Occipital lobe (tissue), 2 donors: Measurements from ENCODE around the gene ZNF320. TPM values are rescaled to one million over a fixed set of nuclear protein-coding genes. Genes with fewer than 3 reads are reported as not detected.
"Not testable (repeated sequence)": the region's sequence is repeated elsewhere in the genome, so short reads cannot be mapped to it uniquely, and the experiment has no call there.

Experiments used
- DNase-seq: peaks from one replicate; lab custom pipeline; 2025; lab: John Stamatoyannopoulos, UW
- total RNA-seq: library from RNA; depleted of rRNA; stranded (reverse); fragments of >200 nt; gene quantifications from one replicate; pipeline ENCODE4 v1.2.3, GENCODE V29; 2014

Gene ZNF320
- total RNA-seq, result 22.6 TPM

DNA sequence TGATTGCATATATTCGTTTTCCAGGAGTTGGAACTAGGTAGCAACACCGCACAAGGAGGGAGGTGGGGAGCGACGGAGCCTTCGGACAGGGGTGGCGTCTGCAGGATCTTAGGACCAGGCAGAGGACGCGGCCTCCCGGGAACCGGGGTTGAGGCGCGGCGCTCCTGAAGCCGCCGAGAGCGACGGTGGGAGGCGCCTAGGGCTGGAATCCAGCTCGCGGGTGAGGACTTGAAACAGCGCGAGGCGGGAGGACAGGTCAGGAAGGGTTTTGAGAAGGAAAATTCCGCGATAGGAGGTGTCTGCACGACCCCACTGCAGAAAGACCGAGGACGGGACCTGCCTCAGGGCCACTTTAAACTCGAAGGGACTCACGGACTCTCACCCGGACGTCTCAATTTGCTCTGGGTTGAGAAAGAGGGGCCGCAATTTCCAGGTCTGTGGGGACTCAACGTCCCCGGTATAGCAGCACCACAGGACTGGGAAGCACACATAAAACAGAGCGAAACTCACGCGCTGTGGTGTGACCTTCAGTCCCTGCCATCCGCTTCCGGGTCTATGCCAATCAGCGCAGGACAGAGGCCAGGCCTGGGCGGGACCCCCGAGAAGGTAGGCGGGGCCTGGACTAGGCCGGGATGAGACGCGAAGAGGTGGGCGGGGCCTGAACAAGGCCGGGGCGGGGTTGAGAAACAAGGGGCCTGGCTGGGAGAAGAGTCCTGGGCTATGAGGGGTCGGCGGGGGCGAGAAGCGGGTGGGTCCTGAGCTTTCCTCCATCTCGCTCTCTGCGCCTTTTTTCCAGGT lies at the start of gene ZNF320:
TSS of gene ZNF320 (minus strand) at position 498 of the 798 bp plus-strand sequence. CDS start 7,380 bp downstream, outside the sequence.
- peak; percentile 95 for DNase-seq

DNA sequence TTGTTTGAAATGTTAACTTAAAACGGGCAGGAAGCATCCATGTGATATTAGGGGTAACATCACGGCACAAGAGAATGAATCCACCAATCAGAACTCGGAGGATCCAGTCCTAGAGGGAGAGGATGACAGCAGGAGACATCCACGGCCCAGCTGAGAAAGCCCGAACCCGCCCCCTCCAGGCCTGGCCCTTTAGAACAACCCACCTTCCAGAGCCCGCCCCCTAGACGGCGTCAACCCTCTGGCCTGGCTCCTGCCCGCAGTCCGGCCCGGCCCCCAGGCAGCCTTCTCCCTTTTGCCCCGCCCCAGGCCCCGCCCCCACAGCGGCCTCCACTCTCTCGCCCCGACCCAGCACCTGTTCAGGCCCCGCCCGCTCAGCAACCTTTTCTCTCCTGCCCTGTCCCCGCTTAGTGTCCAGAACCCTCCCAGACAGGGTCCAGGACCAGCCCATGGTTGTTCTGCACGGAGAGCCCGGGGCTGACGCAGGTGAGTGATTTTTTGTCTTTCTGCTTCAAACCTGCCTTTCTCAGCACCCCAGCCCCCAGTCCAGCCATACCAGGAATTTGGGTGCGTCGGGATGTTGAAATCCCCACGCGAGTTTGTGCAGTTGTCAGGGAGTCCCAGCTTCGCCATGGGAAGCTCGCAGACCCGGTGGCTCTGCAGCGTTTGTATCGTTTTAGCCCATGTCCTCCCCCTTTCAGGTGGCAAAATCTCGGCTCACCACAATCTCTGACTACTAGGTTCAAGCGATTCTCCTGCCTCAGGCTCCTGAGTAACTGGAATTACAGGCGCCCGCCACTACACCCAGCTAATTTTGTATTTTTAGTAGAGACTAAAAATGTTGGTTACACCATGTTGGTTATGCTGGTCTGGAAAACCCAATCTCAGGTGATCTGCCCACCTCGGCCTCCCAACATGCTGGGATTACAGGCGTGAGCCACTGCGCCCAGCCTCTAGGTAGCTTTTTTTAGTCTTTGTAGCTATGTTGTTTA lies 49.2 kb upstream of the ZNF320 start:
- no peak for DNase-seq

DNA sequence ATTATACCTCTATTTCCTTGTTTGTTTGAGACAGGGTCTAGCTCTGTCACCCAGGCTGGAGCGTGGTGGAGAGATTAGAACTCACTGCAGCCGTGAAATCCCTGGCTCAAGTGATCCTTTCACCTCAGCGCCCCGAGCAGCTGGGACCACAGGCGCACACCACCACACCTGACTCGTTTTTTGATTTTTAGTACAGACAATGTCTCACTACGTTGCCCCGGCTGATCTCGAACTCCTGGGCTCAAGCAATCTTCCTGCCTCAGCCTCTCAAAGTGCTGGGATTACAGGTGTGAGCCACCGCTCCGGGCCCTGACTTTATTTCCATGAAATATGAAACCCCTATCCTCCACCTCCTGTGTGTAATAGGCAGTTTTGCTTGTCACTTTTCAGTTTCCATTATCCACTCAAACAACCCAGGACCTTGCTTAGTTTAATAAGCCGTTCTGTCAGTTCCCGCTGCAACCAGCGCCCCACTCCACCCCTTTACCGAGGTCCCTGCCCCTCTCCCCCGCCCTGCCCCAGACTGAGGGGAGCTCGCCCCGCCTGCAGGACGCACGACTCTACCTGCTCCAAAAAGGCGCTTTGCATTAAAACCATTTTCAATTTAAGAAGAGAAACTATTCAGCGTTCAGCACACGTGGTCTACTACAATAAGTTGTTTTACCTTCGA lies 48.4 kb upstream of the ZNF320 start:
- no peak for DNase-seq

DNA sequence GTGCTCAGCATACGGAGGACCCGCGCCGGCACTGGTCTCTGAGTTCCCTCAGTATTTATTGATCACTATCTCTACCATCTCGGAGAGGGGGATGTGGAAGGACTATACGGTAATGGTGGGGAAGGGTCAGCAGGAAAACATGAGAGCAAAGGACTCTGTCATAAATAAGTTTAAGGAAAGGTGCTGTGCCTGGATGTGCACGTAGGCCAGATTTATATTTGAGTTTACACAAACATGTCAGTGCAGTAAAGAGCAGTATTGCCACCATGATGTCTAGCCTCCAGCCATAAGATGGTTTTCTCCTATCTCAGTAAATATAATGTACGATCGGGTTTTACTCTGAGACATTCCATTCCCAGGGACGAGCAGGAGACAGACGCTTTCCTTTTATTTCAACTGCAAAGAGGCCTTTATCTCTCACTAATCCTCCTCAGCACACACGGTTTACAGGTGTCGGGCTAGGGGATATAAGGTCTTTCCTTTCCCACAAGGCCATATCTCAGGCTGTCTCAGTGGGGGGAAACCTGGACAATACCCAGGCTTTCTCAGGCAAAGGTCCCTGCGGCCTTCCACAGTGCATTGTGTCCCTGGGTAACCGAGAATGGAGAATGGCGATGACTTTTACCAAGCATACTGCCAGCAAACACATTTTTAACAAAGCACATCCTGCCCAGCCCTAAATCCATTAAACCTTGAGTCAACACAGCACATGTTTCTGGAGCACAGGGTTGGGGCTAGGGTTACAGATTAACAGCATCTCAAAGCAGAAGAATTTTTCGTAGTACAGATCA lies 47.5 kb upstream of the ZNF320 start:
- DNase-seq, result not testable (repeated sequence)

DNA sequence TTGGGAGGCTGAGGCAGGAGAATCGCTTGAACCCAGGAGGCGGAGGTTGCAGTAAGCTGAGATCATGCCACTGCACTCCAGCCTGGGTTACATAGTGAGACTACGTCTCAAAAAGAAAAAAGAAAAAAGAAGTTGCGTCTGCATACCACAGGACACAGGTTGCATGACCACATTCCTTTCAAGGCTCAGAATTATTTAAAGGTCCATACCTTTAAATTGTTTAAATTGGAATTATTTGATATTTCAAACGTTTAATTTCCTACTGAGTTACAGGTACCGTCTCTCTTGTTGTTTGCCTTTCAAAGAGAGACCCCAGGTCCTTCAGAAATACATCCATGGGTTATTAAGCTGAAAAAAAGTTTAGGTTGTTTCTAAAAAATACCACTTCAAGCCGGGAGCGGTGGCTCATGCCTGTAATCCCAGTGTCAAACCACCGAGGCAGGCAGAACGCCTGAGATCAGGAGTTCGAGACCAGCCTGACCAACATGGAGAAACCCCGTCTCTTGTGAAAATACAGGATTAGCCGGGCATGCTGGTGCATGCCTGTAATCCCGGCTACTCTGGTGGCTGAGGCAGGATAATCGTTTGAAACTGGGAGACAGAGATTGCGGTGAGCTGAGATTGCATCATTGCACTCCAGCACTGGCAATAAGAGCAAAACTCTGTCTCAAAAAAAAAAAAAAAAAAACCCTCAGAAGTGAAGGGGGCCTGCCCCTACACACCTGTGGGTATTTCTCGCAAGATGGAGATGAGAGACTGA lies 46.6 kb upstream of the ZNF320 start:
- no peak for DNase-seq

DNA sequence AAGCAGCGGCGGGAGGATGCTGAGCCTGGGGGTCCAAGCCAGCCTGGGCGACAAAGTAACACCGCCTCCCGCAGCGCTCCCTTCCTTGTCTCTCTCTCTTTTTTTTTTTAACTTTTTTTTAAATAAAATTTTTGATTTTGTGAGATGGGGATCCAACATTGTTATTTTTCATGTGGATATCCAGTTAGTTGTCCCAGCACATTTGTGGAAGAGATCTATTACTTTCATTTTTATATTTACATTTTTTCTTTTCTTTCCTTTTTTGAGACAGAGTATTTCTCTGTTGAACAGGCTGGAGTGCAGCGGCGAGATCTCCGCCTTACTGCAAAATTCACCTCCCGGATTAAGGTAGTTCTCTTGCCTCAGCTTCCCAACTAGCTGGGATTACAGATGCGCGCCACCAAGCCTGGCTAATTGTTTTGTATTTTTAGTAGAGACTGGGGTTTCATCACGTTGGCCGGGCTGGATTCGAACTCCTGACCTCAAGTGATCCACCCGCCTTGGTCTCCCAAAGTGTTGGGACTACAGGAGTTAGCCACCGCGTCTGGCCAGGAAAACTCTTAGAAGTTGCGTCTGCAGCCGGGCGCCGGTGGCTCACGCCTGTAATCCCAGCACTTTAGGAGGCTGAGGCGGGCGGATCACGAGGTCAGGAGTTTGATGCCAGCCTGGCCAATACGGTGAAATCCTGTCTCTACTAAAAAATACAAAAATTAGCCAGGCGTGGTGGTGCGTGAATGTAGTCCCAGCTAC lies 45.9 kb upstream of the ZNF320 start:
- DNase-seq, result no peak

DNA sequence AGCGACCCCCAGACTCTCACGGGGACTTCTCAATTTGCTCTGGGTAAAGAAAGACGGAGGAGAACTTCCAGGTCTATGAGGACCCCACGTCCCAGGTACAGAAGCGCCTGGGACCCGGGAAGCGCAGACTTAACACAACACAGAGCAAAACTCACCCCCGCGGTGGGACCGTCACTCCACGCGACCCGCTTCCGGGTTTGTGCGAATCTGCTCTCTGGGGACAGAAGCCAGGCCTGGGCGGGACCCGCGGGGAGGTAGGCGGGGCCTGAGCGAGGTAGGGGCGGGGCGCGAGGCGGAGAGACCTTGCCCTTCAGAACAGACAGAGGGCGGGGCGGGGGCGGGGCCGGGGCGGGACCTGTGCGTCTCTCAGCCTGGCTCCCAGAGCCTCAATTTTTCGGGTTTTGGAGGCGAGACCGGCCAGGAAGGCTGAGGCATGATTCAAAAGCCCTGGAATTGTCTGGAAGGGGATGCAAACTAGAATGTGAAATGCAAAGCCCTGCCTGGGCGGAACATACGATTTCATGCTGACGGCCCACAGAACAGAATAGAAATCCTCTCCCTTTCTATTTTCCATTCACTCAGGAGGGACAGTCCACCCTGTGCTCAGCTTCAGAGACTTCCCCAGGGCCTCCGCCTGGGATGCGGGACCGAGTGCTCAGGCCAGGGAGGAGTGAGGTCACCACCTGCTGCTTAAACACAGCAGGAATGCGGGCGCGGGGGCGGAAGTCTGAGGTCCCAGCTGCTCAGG lies 45.1 kb upstream of the ZNF320 start:
- peak; percentile 73 for DNase-seq

DNA sequence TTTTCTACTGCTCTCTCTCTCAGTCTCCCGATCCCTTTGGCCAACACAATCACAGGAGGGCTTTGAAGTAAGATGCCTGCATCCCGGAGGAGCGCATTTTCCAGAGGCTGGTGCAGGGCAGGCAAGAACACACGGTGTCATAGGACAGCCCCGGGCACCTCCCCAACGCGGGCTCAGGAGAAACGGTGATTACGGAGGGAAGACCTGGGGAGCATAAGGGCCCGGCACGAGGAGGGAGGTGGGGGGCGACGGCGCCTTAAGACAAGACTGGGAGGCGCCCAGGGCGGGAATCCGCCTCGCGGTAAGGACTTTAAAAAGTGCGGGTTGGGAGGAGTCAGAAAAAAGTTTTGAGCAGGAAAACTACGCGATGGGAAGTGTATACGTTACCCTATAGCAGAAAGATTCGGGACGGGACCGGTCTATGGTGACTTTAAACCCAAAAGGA lies 44.5 kb upstream of the ZNF320 start:
- DNase-seq, result no peak

DNA sequence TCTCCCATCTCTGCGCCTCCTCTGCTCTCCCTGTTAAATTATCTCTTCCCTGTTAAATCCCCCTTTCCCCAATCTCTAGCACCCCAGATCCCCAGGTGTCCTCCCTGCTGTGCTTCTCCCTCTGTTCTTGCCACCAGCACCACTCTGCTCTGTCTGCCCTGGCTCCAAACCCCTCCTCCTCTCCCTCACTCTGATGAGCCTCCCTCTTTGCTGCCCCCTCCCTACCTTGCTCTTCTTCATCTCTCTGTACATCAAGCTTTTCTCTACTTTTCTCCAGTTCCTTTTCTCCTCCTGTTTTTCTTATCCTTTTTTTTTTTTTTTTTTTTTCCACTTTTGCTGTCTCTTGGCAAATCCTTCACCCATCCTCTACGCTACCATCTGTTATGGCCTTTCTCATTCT lies 44.1 kb upstream of the ZNF320 start:
- DNase-seq, result not testable (repeated sequence)

DNA sequence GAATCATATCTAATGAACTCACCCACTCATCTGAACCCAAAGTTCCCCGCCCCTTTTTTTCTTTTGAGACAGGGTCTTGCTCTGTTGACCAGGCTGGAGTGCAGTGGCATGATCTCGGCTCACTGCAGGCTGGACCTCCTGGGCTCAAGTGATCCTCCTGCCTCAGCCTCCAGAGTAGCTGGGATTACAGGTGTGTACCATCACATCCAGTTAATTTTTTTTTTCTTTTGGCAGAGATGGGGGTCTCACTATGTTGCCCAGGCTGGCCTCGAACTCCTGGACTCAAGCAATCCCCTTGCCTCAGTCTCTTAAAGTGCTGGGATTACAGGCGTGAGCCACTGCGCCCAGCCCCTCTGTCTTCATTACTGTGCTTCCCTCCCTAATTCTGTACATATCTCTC lies 43.5 kb upstream of the ZNF320 start:
- DNase-seq, result not testable (repeated sequence)

DNA sequence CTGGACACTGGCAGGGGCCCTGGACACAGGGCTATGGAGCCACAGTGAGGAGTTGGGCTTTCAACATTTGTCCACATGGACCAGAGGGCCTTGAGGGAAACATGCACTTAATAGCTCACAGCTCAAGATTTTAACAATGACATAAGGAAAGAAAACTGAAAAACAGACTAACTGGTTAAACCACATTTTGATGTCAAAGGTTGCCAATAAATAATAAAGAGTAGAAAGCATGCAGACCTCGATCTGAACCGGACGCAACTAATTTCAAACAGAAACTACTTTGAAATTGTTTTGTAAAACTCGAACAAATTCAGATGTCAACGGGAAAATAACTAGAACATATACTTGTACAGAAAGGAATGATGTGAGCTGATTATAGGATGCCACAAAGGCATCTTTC lies 41.3 kb upstream of the ZNF320 start:
- DNase-seq, result no peak

DNA sequence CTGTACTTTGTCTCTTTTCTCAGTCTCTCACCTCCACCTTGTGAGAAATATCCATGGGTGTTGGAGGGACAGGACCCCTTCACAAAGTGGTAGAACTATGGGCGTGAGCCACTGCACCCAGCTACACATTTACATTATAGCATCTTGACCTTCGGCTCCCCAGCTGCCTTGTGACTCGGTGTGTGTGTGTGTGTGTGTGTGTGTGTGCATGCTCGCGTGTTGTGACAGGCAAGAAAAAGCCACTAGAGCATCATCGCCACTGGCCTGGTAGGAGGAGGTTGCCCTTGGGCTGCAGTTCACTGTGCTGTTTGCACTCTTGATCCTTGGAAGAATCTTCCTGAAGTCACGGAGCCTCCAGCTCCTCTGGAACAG lies 39.5 kb upstream of the ZNF320 start:
- DNase-seq, result no peak

DNA sequence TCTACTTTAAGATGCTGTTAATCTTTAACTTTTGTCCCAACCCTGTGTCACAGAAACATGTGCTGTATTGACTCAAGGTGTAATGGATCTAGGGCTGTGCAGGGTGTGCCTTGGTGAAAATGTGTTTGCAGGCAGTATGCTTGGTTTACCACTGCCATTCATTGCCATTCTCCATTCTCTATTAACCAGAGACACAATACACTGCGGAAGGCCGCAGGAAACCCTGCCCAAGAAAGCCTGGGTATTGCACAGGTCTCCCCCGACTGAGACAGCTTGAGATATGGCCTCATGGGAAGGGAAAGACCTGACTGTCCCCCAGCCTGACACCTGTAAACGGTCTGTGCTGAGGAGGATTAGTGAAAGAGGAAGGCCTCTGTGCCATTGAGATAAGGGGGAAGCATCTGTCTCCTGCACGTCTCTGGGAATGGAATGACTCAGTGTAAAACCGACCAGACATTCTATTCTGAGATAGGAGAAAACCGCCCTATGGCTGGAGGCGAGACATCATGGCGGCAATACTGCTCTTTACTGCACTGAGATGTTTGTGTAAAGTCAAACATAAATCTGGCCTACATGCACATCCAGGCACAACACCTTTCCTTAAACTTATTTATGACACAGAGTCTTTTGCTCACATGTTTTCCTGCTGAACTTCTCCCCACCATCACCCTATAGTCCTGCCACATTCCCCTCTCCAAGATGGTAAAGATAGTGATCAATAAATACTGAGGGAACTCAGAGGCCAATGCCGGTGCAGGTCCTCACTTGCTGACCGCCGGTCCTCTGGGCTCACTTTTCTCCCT lies 38.9 kb upstream of the ZNF320 start:
- DNase-seq, result no peak

DNA sequence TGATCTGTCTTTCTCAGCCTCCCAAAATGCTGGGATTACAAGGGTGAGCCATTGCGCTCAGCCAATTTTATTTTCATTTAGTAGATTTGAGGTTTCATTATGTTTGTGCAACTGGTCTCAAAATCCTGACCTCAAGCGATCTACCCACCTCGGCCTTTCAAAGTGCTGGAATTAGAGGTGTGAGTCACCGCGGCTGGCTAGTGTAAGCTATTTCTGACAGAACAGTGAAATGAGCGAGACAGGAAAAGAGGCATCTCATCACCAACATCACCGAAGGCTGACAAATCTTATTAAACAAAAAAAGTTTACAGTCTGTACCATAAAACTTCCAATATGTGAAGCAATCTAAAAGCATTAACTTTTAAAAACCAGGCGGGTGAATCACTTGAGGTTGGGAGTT lies 38.0 kb upstream of the ZNF320 start:
- no peak for DNase-seq

DNA sequence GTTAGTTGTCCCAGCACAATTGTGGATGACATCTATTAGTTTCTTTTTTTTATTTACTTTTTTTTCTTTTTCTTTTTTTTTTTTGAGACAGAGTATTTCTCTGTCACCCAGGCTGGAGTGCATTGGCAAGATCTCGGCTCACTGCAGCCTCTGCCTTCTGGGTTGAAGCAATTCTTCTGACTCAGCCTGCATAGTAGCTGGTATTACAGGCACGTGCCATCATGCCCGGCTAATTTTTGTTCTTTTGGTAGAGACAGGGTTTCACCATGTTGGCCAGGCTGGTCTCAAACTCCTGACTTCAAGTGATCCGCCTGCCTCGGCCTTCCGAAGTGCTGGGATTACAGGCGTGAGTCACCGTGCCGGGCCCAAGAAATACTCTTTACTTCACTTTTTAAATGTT lies 27.2 kb upstream of the ZNF320 start:
- DNase-seq, result not testable (repeated sequence)

DNA sequence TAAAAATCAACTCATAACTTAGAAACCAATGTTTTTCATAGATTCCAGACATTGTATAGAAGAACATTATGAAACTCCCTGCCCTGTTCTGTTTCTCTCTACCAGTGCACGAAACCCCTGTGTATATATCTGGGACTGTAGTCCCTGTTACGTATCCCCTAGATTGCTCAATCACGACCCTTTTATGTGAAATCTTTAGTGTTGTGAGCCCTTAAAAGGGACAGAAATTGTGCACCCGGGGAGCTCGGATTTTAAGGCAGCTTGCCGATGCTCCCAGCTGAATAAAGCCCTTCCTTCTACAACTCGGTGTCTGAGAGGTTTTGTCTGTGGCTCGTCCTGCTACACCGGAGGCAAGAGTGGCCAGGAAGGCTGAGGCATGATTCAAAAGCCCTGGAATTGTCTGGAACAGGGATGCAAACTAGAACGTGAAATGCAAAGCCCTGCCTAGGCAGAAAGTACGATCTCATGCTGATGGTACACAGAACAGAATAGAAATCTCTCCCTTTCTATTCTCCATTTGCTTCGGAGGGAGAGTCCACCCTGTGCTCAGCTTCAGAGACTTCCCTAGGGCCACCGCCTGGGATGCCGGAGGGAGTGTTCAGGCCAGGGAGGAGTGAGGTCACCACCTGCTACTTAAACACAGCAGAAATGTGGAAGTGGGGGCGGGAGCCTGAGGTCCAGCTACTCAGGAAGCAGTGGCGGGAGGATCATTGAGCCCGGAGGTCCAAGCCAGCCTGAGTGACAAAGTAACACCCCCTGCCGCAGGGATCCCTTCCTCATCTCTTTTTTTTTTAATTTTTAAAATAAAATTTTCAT lies 26.6 kb upstream of the ZNF320 start:
- no peak for DNase-seq
